Panc1 (cell line): ENCODE results near the gene ITGB8.

Experiments
- CTCF ChIP-seq: fragments of 450-650 bp; IDR thresholded peaks from 2 replicates; pipeline ENCODE4 v1.5.1; 2017; ENCODE audit warnings: mild to moderate bottlenecking
- POLR2AphosphoS5 ChIP-seq: IDR thresholded peaks from 2 replicates; pipeline ENCODE4 v1.6.1; 2012; ENCODE audit warnings: mild to moderate bottlenecking, low read depth, low read length, moderate library complexity
- REST ChIP-seq, 2 experiments: IDR thresholded peaks; 2 replicates each; pipeline ENCODE4 v1.6.1; 2011 to 2012; ENCODE audit warnings: low read depth in 2 of 2, control low read depth in 1 of 2, low read length in 1 of 2, mild to moderate bottlenecking in 1 of 2, moderate library complexity in 1 of 2; ENCODE audit not compliant: insufficient read depth in 1 of 2
- SIN3A ChIP-seq: IDR thresholded peaks from 2 replicates; pipeline ENCODE4 v1.6.1; 2012; ENCODE audit warnings: low read depth, mild to moderate bottlenecking, low read length, moderate library complexity, borderline replicate concordance; ENCODE audit not compliant: insufficient read depth
- TCF7L2 ChIP-seq: IDR thresholded peaks from 2 replicates; pipeline ENCODE4 v1.6.1; 2011; ENCODE audit warnings: mild to moderate bottlenecking, low read depth, low read length, inconsistent platforms

GRCh38 chr7:20302891-20303290 is 27.8 kb upstream of the ITGB8 start:
- TF ChIP-seq CTCF (no peak), REST (IDR thresholded peaks at IDR 0.05; ENCODE audit: insufficient read depth in 1 of 2, low read depth in 2 of 2, low read length in 1 of 2) (no peak), TCF7L2 (no peak), SIN3A (no peak), POLR2AphosphoS5 (no peak)
